SU-DHL-6 (cell line): ENCODE measurements around the gene TYMS.

Source experiments
- H2AFZ ChIP-seq: fragments of 200-600 bp; sonication (generic); 2 replicates; pipeline ENCODE4 v1.6.1; 2014; ENCODE audit warnings: low read depth, mild to moderate bottlenecking, moderate library complexity, mixed read lengths, antibody characterized with exemption, low read length; ENCODE audit not compliant: severe bottlenecking
- H3F3A ChIP-seq: fragments of 200-600 bp; shearing (Covaris generic); 2 replicates; pipeline ENCODE4 v1.6.0; 2016; ENCODE audit warnings: antibody characterized with exemption, mild to moderate bottlenecking; ENCODE audit not compliant: insufficient read depth
- H3K27ac ChIP-seq: fragments of 200-600 bp; sonication (generic); 2 replicates; pipeline ENCODE4 v1.5.1; 2016; ENCODE audit warnings: low read depth, mild to moderate bottlenecking, low read length, moderate library complexity, mixed read lengths
- H3K27me3 ChIP-seq: fragments of 200-600 bp; sonication (generic), shearing (Covaris generic); 2 replicates; pipeline ENCODE4 v1.6.0; 2014; ENCODE audit warnings: mild to moderate bottlenecking, low read length
- H3K36me3 ChIP-seq: fragments of 200-600 bp; sonication (generic); 2 replicates; pipeline ENCODE4 v1.6.1; 2014; ENCODE audit warnings: mild to moderate bottlenecking, low read length, mixed read lengths
- H3K4me2 ChIP-seq: fragments of 300-600, 200-600 bp; shearing (Covaris generic), sonication (generic); 2 replicates; pipeline ENCODE4 v1.6.0; 2014; ENCODE audit warnings: low read length, low read depth, mild to moderate bottlenecking; ENCODE audit not compliant: poor library complexity, severe bottlenecking
- H3K4me3 ChIP-seq: fragments of 200-600 bp; sonication (generic); 2 replicates; pipeline ENCODE4 v1.5.1; 2014; ENCODE audit warnings: antibody characterized with exemption, low read length, mild to moderate bottlenecking, mixed read lengths; ENCODE audit not compliant: insufficient read depth, poor library complexity, severe bottlenecking
- H3K79me2 ChIP-seq: fragments of 200-600 bp; sonication (generic); 2 replicates; pipeline ENCODE4 v1.6.1; 2014; ENCODE audit warnings: mild to moderate bottlenecking, low read length, moderate library complexity; ENCODE audit not compliant: insufficient read depth
- H3K9ac ChIP-seq: fragments of 200-600 bp; sonication (generic); 2 replicates; pipeline ENCODE4 v1.7.0; 2014; ENCODE audit warnings: mild to moderate bottlenecking, low read length
- H3K9me2 ChIP-seq: fragments of 200-600 bp; sonication (generic); replicated peaks from 2 replicates; pipeline ENCODE4 v1.6.1; 2014; ENCODE audit warnings: low read length; ENCODE audit not compliant: insufficient read depth
- H3K9me3 ChIP-seq: fragments of 200-600 bp; sonication (generic); 2 replicates; pipeline ENCODE4 v1.6.1; 2014; ENCODE audit warnings: low read length, mixed read lengths; ENCODE audit not compliant: insufficient read depth
- H4K20me1 ChIP-seq: fragments of 200-600 bp; sonication (generic); 2 replicates; pipeline ENCODE4 v1.6.1; 2014; ENCODE audit warnings: low read depth, mild to moderate bottlenecking, antibody characterized with exemption, low read length, moderate library complexity, mixed read lengths
- EZH2phosphoT487 ChIP-seq: fragments of 200-600 bp; sonication (generic), shearing (Covaris generic); conservative IDR thresholded peaks from 2 replicates; pipeline ENCODE4 v1.6.1; 2018; ENCODE audit warnings: mild to moderate bottlenecking, antibody characterized with exemption, low read length, moderate library complexity, mixed read lengths
- TF ChIP-seq, protein P1 (sequence below): fragments of 200-600 bp; sonication (generic); IDR thresholded peaks from one replicate; pipeline ENCODE4 v1.5.1; 2017; ENCODE audit warnings: antibody characterized with exemption, mild to moderate bottlenecking, low read length, moderate library complexity; ENCODE audit not compliant: insufficient read depth, poor library complexity, severe bottlenecking

TYMS gene

DNA sequence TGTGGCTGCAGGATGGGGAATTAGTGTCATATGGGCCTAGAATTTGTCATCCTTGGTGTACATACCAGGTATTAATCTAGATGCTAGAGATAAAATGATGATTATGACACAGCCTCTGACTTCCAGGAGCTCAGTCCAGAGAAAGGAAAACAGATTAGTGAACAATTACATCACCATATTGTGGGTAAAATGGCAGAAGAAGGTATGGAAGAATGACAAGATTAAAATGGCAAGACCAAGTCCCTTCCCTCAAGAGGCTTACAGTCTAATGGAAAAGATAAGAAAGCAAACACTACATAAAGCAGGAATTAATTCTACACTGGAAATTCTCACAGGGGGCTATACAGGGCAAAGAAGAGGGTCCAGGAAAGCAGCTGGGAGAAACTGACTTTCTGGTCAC lies 25.9 kb upstream of the TYMS start:
- no peaks in the 10 kb centered on the region for H3K79me2 ChIP-seq
- no peak overlapping the region for H2AFZ ChIP-seq
- no peak overlapping the region for H3K4me3 ChIP-seq
- H3F3A ChIP-seq: no peaks in the 10 kb centered on the region
- no peak overlapping the region for H3K4me2 ChIP-seq
- TF ChIP-seq, protein P1, sequence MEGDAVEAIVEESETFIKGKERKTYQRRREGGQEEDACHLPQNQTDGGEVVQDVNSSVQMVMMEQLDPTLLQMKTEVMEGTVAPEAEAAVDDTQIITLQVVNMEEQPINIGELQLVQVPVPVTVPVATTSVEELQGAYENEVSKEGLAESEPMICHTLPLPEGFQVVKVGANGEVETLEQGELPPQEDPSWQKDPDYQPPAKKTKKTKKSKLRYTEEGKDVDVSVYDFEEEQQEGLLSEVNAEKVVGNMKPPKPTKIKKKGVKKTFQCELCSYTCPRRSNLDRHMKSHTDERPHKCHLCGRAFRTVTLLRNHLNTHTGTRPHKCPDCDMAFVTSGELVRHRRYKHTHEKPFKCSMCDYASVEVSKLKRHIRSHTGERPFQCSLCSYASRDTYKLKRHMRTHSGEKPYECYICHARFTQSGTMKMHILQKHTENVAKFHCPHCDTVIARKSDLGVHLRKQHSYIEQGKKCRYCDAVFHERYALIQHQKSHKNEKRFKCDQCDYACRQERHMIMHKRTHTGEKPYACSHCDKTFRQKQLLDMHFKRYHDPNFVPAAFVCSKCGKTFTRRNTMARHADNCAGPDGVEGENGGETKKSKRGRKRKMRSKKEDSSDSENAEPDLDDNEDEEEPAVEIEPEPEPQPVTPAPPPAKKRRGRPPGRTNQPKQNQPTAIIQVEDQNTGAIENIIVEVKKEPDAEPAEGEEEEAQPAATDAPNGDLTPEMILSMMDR: no peak
- no peak for TF ChIP-seq EZH2phosphoT487
- H3K9ac ChIP-seq: no peak overlapping the region
- H3K9me2 ChIP-seq: no peaks in the 10 kb centered on the region
- H3K36me3 ChIP-seq: no peaks in the 10 kb centered on the region
- no peaks in the 10 kb centered on the region for H3K27me3 ChIP-seq
- no peaks in the 10 kb centered on the region for H3K9me3 ChIP-seq
- H4K20me1 ChIP-seq: no peaks in the 10 kb centered on the region
- H3K27ac ChIP-seq: no peak overlapping the region

DNA sequence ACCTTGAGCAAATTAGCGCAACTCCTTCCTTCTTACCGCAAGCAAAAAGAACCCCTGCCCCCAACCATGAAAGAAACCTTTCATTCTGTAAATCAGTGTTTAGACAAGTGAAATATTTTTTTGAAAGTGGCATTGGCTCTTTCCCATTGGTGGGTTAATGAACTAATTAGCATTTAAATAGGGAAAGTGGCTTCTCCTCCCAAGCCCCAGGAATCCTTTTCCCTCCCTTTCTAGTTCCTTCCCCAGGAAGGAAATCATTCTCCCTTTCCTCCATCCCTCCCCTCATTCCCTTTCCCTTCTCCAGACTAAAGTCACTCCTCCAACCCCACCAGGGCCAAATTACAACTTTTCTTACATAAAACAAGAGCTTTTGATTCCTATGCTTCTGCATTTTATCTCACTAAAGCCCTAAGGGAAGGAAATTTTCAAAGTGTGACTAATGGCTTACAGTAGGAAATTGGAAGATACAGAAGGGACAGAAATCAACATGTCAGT lies 22.9 kb upstream of the TYMS start:
- TF ChIP-seq, protein P1: no peak
- no peak for TF ChIP-seq EZH2phosphoT487
- H3K4me2 ChIP-seq: no peak overlapping the region
- H3K27ac ChIP-seq: no peak overlapping the region
- H3F3A ChIP-seq: no peaks in the 10 kb centered on the region
- H4K20me1 ChIP-seq: no peaks in the 10 kb centered on the region
- H3K9ac ChIP-seq: no peak overlapping the region
- no peaks in the 10 kb centered on the region for H3K36me3 ChIP-seq
- H3K9me2 ChIP-seq: no peaks in the 10 kb centered on the region
- H2AFZ ChIP-seq: no peak overlapping the region
- H3K79me2 ChIP-seq: no peaks in the 10 kb centered on the region
- no peaks in the 10 kb centered on the region for H3K27me3 ChIP-seq
- no peaks in the 10 kb centered on the region for H3K9me3 ChIP-seq
- H3K4me3 ChIP-seq: no peak overlapping the region

DNA sequence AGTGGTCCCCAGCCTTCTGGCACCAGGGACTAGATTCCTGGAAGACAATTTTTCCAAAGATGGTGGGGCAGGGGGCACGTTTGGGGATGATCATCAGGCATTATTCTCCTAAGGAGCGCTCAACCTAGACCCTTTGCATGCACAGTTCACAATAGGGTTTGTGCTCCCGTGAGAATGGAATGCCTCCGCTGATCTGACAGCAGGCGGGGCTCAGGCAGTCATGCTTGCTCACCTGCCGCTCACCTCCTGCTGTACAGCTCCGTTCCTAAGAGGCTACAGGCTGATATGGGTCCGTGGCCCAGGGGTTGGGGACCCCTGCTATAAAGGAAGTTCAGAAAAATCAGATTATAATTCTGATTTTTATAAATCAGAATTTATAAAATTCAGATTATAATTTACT lies 22.3 kb upstream of the TYMS start:
- H3K36me3 ChIP-seq: no peaks in the 10 kb centered on the region
- H3K9ac ChIP-seq: no peak overlapping the region
- H3K27me3 ChIP-seq: no peaks in the 10 kb centered on the region
- no peak overlapping the region for H2AFZ ChIP-seq
- H3K4me3 ChIP-seq: no peak overlapping the region
- no peak overlapping the region for H3K27ac ChIP-seq
- H3K4me2 ChIP-seq: no peak overlapping the region
- H3K9me2 ChIP-seq: no peaks in the 10 kb centered on the region
- H3K9me3 ChIP-seq: no peaks in the 10 kb centered on the region
- H3K79me2 ChIP-seq: no peaks in the 10 kb centered on the region
- H3F3A ChIP-seq: no peaks in the 10 kb centered on the region
- TF ChIP-seq EZH2phosphoT487: no peak
- TF ChIP-seq, protein P1: no peak
- H4K20me1 ChIP-seq: no peaks in the 10 kb centered on the region
